Stimulated activated CD4-positive, alpha-beta T cell treated with anti-CD3 and anti-CD28 coated beads, Interleukin-15, amount 100 ng/mL, for 24 hours (primary cell): ENCODE measurements around the gene ELFN1.

Experiments
- DNase-seq: peaks from one replicate; pipeline ENCODE4 v3.0.0-alpha.2; 2020

The ELFN1 gene

DNA sequence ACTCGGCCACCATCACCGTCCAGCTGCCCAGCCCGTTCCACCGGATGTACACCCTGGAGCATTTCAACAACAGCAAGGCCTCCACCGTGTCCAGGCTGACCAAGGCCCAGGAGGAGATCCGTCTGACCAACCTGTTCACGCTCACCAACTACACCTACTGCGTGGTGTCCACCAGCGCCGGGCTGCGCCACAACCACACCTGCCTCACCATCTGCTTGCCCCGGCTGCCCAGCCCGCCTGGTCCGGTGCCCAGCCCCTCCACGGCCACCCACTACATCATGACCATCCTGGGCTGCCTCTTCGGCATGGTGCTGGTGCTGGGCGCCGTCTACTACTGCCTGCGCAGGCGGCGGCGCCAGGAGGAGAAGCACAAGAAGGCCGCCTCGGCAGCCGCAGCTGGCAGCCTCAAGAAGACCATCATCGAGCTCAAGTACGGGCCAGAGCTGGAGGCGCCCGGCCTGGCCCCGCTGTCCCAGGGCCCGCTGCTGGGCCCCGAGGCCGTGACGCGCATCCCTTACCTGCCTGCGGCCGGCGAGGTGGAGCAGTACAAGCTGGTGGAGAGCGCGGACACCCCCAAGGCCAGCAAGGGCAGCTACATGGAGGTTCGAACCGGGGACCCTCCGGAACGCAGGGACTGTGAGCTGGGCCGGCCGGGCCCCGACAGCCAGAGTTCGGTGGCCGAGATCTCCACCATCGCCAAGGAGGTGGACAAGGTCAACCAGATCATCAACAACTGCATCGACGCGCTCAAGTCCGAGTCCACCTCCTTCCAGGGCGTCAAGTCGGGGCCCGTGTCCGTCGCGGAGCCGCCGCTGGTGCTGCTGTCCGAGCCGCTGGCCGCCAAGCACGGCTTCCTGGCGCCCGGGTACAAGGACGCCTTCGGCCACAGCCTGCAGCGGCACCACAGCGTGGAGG lies 75.8 kb downstream of the ELFN1 start:
- no peak for DNase-seq

DNA sequence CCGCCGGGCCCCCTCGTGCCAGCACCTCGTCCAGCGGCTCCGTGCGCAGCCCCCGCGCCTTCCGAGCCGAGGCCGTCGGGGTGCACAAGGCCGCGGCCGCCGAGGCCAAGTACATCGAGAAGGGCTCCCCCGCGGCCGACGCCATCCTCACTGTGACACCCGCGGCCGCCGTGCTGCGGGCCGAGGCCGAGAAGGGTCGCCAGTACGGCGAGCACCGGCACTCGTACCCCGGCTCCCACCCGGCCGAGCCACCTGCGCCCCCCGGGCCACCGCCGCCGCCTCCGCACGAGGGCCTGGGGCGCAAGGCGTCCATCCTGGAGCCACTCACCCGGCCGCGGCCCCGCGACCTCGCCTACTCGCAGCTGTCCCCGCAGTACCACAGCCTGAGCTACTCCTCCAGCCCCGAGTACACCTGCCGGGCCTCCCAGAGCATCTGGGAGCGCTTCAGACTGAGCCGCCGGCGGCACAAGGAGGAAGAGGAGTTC lies 76.5 kb downstream of the ELFN1 start:
- DNase-seq: no peak

DNA sequence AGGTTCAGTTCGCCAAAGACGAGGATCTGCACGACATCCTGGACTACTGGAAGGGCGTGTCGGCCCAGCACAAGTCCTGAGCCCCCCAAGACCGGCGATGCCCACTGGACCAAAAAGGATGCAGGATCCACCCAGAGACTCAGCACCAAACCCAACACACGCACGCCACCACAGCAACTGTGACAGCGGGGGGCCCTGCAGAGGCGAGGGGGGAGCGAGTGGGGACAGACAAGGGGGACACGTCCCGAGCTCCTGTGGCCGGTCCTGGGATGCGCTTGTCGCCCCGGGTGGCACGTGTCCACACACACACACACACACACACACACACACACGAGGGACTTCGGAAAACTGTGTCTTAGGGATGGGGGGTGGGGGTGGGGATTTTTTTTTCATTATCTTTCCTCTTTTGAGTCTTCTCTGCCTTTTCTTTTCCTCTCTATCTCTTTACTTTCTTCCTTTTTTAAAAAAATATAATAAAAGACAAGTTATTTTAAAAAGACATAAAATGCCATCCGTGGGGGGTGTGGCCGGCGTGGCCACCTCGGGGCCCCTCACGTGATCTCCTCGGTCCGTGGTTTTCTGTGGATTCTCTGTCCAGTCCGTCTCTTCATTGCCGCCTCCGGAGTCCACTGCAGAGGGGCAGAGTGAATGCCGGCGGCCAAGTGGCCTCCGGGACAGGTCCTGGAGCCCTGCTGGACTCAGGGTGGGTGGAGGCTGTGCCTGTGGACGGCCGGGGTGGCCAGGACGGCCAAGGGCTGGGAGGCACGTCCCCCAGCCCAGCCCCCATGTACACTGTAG lies 77.1 kb downstream of the ELFN1 start:
- DNase-seq: no peak

DNA sequence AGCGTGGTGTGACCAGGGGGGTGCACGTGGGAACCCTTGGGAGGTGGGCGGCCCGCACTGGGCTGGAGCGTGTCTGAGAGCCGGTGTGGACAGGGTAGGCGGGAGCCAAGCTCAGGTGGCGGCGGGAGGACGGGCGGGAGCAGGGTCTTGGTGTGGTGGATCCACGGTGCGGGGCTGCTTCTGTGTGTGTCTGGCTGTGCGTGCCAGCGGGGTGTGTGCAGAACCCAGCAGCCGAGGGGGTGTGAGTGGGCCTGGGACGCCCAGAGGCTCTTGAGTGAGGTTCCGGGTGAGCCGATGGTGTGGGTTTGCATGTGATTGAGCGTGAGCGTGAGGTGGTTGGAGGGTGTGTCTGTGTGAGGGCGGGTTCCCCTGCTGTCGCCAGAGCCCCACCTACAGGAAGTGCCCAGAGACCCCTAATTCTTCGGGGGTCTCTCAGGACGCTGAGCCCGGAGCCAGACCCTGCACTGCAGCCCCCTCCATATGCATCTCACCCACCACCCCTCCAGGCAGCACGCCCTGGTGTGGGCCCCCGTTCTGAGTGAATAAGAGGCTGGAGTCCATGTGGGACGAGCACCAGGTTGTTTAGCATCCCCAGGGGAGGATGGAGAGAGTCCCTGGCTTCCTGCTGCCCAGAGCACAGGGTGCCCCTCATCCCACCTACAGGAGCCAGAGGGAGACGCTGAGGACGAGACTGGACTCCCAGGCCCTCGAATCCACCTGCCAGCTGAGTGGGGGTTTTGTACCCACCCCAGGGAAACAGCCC lies 78.2 kb downstream of the ELFN1 start:
- no peak for DNase-seq

DNA sequence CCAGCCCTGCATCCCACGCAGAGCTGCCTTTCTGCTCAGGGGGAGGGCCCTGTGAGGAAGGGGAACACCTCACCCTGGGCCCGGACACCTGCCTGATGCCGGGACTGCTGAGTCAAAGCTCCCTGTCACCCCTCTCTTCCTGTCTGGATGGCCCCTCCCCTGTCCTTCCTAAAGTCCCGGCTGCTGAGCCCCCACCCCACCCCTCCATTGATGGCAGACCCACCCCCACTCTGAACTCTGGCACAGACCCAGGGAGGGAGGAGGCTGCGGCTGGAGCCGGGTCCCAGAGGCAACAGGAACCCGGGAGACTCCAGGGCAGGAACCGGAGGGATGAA lies 78.7 kb downstream of the ELFN1 start:
- no peak for DNase-seq

DNA sequence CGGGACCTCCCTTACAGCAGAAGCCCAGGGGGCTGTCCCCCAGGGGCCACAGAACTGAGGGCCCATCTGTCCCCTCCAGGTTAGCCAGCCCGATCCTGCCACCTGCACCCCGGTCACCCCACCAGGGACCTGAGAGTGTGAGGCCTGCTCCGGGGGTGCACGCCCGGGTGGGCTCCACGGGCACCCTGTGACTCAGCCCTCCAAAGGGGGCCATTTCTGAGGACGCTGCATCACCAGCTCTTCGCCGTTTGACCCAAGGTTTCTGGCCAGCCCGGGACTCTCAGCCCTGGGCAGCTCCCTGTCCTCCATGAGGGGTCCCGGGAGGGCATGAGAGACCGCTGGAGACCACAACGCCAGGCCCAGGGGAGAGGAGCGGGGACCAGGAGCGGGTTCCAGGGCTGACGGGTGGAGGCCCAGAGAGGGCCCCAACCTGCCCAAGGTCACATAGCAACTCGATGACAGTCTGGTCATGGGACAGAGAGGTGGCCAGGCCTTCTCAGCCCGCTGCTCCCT lies 79.3 kb downstream of the ELFN1 start:
- no peak for DNase-seq

DNA sequence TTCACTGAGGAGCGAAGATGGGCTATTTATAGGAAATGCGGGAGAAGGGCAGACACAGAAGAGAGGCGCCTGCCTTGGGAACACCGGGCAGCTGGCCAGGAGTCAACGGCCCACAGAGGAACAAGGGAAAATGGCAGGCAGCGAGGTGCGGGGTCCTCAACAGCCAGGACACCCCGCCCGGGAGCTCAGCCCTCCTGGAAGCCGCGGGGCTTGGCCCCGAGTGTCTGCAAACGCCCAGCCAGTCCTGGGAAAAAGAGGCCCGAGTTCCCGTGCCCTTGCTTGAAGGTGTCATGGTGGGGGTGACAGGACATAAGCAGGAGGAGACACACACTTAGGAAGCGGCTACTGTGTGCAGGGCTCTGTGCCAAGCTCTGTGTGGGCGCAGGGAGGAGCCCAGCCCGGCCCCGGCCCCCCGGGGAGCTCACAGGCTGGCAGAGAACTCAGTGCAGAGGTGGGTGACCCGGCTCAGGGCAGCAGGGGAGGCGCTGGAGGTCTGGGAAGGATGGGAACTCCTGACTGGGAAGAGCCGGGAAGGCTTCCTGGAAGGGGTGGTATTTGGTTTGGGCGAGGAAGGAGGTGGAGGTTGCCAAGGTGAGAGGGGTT lies 79.9 kb downstream of the ELFN1 start:
- DNase-seq: no peak

DNA sequence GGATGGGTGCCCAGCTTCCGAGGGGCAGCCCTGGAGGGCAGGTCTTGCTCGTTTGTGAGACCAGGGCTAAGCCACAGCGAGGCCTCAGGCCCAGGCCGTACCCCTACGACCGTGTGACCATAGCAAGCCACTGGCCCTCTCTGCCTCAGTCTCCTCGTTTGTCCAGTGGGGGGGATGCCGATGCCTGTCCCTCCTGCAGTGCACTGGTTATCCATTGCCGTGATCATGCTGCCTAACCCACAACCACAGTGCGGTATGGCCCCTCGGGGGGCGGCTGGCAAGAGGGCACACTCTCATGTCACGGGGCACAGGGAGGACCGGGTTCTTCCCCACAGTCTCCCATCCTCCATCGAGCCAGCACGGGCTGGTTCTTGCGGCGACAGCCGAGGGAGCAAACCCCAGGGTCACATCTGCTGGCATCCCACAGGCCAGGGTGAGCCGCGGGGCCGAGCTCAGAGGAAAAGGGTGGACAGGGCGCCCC lies 80.5 kb downstream of the ELFN1 start:
- no peak for DNase-seq

DNA sequence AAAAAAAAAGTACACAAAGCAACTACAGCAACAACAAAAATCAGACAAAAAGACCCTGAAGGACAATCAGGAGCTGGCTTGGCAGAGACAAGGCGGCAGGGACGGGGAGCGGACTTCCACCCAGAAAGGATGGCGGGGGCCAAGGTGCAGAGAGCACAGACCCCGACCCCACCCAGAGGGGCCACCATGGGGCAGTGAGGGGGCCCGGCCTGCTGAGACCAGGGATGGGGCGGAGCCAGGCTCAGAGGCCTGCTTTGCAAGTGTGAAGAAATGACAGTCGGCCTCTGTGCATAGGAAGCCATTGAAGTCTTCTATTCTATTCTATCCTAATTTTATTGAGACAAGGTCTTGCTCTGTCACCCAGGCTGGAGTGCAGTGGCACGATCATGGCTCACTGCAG lies 82.0 kb downstream of the ELFN1 start:
- no peak for DNase-seq

DNA sequence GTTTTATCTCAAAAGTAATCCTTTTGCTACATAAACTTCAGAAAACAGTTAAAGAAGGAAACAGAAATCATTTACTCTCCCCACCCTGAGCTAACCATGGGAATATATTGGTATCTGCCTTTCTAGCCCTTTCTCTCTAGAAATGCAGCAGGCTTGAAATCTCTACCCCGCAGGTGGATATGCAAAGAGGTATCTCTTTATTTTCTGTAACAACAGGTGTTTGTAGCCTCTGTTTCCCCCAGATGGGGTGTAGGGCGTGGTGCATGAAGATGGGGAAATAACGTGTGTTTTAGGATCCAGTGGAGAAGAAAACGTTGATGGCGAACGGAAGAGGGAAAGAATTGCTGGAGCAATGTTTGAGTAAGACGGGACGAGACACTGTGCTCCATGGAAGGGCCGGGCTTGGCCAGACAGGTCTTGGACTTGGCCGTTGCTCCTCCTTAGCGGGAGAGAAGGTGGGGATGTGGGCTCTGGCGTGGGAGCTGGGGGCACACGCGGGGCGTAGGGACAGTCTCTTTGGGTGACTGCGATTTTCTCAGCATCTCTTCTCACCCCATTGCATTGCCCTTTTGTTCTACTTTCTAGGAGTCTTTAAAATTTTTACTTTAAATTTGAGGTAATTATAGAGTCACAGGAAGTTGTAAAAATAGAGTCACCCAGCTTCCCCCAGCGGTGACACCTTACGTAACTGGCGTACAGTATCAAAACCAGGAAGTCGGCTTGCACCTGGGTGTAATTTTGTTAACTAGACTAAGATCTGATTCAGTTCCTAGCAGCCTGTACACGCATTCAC lies 82.9 kb downstream of the ELFN1 start:
- DNase-seq: no peak

DNA sequence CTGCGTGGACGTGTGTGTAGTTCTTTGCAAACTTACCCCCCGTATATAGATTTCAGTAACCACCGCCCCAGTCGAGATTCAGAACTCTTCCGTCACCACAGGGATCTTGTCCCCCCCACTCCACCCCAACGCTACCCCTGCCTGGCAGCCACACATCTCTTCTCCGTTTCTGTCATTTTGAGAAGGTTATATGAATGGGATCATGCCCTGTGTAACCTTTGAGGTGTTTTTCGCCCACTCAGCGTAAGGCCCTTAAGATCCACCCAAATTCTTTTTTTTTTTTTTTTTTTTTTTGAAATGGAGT lies 83.4 kb downstream of the ELFN1 start:
- DNase-seq: no peak

DNA sequence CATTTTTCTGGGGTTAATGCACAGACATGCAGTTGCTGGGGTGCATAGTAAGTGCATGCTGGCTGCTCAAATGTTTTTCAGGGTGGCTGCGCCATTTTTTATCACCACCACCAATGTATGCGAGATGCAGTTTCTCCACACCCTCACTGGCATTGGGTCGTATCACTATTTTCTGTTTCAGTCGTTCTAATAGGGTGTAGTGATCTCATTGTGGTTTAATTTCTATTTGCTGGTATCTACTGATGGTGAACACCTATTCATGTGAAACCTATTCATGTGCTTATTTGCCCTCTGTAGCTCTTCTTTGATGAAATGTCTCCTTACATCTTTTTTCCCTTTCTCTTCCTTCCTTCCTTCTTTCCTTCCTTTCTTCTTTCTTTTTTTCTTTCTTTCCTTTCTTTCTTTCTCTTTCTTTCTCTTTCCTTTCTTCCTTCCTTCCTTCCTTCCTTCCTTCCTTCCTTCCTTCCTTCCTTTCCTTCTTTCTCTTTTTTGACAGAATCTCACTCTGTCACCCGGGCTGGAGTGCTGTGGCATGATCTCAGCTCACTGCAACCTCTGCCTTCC lies 84.3 kb downstream of the ELFN1 start:
- no peak for DNase-seq

DNA sequence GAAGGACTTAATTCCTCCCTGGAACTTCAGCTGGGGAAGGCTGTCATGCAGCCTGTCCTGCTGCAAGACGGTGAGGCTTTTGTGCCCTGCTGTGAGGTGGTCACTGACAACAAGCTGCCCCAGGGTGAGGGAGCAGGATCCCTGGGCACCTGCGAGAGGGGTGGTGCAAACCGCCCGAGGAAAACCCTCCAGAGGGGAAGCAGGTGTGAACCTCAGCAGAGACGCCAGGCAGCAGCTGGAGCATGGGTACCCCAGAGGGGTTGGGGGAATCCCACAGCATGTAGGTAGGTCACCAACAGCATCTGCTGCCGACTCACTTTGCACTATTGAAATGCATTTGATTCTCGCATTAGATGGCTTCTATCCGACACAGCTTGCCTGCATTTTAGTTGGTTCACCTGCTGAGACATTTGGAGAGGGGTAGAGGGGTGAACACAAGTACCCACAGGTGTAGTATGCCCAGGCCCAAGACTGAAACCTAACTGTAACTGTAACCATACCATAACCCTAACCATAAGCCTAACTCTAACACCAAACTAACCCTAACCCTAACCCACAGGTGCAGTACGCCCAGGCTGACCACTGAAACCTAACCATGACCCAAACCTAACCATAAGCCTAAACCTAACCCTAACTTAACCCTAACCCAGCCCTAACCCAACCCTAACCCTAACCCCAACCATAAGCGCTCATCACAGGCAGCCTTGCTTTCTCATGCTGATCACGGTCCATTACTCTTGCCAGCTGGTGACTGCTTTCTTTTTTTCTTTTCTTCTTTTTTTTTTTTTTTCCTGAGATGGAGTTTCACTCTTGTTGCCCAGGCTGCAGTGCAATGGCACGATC lies 85.9 kb downstream of the ELFN1 start:
- DNase-seq: no peak

DNA sequence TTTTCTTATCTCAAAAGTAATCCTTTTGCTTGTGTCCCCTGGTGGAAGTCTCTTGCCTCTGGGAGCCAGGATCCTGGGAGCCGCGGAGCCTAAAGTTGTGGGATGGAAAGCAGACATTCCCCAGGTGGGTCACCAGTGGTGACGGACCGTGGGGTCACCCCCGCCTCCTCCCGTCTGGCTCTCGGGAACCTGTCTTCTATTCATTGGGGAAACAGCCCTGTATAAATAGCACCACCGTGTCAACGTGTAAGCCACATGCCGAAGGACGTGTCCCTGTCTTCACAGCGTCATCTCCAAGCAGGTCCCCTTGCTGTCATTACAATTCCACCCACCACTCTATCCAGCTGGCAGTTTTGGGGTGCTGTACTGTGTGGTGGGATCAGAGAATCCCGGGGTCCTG lies 87.5 kb downstream of the ELFN1 start:
- no peak for DNase-seq

DNA sequence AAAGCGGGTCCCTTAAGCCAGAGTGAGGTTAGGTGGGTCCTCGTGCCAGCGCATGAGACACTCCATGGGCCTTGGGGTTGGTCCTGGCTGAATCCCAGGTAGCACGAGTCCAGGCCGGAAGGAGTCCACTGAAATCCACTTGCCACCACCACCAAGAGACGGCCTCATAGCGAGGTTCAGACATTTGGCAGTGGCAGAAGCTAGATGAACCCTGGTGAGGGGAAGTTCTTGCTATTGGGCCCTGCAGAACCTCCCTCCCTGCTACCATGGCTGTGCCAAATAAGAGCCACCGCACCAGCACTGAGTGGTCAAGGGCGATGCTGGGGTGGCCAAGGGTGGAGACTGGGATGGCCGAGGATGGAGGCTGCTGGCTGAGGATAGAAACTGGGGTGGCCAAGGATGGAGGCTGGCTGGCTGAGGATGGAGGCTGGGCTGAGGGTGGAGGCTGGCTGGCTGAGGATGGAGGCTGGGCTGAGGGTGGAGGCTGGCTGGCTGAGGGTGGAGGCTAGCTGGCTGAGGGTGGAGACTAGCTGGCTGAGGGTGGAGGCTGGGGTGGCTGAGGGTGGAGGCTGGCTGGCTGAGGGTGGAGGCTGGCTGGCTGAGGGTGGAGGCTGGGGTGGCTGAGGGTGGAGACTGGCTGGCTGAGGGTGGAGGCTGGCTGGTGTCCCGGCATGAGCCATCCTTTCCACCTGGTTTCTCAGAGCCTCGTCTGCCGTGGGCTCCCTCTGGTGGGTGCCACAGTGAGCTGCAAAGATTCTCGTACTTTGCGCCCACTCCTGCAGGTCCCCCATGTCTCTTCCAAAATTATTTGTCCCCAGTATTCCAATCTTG lies 88.2 kb downstream of the ELFN1 start:
- DNase-seq: peak; percentile 58

DNA sequence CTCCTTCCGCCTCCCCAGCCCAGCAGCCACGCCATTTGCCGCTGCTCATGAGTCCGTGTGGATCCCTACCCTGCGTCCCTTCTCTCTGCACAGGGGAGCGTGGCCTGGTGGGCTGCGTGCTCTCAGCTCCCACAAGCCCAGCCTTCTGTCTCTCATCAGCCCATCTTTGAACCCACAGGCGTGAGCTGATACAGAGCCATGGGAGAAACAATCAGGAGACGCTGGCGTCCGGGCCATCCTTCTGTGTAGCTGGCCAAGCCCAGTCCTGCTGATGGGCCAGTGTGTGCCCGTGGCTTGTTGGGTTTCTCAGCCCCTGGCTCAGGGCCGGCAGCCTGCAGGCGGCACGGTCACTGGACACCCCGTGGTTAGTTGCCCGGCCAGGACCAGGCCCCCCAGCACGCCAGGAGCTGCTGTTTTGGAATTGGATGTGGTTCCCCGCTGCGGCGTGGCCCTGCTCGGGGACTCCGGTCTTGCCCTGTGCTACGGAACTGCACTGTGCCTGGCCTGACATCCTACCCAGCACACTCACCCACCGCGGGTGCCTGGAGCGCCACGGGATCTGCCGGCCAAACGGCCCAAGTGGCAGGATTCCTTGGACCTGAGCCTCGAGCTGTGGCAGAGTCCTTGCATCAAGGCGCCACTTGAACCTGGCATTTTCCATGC lies 88.9 kb downstream of the ELFN1 start:
- no peak for DNase-seq

DNA sequence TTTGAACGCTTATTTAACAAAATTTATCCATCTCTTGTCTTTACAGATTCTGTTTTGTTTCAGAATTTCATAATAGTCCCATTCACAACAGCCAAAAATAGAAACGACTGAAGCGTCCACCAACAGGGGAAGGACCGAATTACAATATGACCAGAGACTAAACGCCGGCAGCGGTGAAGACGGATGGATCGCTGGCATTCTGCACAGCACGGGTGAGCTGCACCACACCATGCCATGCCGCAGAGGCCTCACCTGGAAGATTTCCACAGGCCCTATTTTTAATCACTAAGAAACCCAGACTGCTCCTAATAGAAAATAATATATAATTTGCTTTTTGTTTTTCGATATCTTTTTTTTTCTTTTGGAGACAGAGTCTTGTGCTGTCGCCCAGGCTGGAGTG lies 91.0 kb downstream of the ELFN1 start:
- no peak for DNase-seq

DNA sequence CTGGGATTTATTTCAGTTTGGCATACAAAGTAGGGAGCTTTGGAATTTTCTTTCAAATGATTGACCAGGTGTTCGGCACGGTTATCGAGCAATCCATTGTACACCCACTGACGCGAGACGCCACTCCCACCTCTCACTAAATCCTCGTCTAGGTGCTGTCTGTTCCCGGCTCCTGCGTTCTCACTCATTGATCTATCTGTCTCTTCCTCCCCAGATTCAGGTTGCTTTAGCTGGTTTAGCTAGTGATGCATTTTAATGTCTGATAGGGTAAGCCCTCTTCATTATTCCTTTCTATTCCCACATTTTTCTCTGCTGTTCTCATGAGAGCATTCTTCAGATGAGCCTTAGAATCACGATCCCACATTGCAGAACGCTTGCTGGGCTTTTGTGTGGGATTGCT lies 91.7 kb downstream of the ELFN1 start:
- no peak for DNase-seq
